H1 (cell line): ENCODE data around the gene NDUFAF8. TPM values are rescaled to one million over a fixed set of nuclear protein-coding genes. Genes with fewer than 3 reads are reported as not detected.

Experiments used
- ASH2L ChIP-seq: fragments of 200-600, 300-600 bp; sonication (generic); IDR thresholded peaks from one replicate; pipeline ENCODE4 v1.7.1; 2017; ENCODE audit warnings: low read length
- CHD7 ChIP-seq: fragments of 300-600 bp; sonication (generic); IDR thresholded peaks from 2 replicates; pipeline ENCODE4 v1.7.1; 2012; ENCODE audit warnings: low read length, moderate library complexity, mild to moderate bottlenecking, inconsistent platforms; ENCODE audit not compliant: insufficient replicate concordance
- polyA plus RNA-seq, 7 experiments: library from polyadenylated mRNA; depleted of rRNA in 3 of 7; stranded (reverse) in 5 of 7; unstranded in 2 of 7; fragments of >200 nt in 5 of 7; fragments of 200-250 nt in 2 of 7; gene quantifications; 1 replicate in 5 of 7; 2 replicates in 1 of 7; 4 replicates in 1 of 7; pipeline versions ENCODE4 v1.2.1 to v1.2.3, GENCODE V29; 2011 to 2013; ENCODE audit warnings: missing spikeins in 2 of 7, mixed read lengths in 2 of 7
- total RNA-seq: library from RNA; stranded (reverse); fragmentation: NEBNext Ultra II Directional; extraction: Animal tissue kit (Norgen Biotek cat#: 25700); gene quantifications from 2 replicates; pipeline ENCODE4 v1.2.1, GENCODE V29; 2021

NDUFAF8 gene
- total and polyA plus RNA-seq, 2 of the 8 experiments (the other 6 are each of a cell fraction or from before 2014, with no cell fraction given), result 48.9 to 91.1 TPM

DNA sequence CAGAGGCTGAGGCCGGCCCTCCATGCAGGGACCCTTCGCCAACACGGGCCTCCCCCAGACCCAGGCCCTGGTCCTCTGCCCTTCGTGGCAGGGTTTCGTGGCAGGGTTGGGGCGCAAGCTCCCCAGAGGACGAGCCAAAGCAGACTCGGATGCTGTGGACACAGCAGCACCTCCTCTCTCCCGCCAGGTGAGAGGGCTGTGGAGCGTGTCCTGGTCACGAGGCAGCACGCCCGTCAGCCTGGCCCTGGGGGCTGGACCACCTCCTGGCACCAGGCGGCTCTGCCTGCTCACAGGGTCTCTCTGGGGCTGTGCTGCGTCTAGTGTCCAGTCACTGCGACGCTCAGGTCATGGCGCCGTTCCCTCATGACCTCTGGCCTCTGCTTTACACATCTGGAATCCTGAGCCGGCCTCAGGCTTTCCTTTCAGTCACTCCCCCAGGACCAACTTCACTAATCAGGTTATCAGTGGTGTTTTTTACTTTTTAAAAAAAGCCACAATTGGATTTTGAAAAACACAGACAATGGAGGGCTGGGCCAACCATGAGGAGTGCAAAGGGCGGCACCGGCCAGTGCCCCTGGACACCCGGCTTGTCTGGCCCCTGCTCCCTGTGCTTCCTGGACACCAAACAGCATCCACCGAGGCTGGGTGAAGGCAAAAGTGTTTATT lies 5.4 kb downstream of the NDUFAF8 start (continued):
- TF ChIP-seq CHD7, result no peak
- no peak for TF ChIP-seq ASH2L
